ENCODE data around the gene ZDHHC7. TPM values are rescaled to one million over a fixed set of nuclear protein-coding genes. Genes with fewer than 3 reads are reported as not detected.

ZDHHC7 gene
- total RNA-seq, 2 donors from 2014 or later, result 64.6 TPM

DNA sequence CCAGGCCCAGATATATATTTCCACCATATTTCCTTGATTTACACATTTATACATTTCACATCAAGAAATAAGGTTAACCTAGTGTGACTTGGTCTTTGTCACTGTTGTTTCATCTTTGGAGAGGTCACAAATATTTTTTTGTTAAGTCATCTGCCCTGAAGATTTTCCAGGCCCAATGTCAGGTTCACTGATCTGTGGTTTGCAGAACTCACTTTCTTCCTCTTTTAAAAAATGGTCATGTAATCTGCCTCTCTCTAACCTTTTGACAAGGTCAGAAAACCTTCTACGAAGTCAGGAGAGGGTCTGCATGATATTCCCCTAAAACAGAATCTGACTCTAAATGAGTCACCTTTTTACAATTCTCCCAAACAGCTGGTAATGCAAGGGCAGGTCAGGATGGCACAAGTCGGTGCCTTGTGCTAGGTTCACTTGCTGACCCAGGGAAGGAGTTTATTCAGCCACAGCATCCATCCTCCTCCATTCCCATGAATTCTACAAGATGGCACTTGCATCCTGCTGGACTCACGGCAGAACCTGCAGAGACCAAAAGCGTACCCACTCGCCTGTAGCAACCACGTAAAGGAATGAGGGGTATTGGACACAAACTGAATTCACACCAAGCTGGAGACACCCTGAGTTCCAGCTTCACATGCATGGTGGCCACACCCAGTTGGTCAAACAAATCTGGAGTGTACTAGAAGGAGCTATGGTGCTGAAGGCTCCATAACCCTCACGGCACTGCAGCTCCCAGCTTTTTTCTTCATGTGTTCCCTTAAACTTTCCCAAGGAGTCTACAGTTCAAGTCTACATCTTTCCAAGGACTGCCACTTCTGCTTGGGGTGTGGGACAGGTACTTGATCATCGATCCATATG, 14.7 kb upstream of the ZDHHC7 start:
- no peaks in the 10 kb centered on the region for H3K9me3 ChIP-seq
- WGBS, result 85% methylated on average over 8 of the region's 8 CpGs
- peaks cover 22% of the 10 kb centered on the region for H3K4me1 ChIP-seq (replicated peaks)
- no peak for TF ChIP-seq POLR2A (IDR thresholded peaks at IDR 0.05)
- TF ChIP-seq, protein P1, sequence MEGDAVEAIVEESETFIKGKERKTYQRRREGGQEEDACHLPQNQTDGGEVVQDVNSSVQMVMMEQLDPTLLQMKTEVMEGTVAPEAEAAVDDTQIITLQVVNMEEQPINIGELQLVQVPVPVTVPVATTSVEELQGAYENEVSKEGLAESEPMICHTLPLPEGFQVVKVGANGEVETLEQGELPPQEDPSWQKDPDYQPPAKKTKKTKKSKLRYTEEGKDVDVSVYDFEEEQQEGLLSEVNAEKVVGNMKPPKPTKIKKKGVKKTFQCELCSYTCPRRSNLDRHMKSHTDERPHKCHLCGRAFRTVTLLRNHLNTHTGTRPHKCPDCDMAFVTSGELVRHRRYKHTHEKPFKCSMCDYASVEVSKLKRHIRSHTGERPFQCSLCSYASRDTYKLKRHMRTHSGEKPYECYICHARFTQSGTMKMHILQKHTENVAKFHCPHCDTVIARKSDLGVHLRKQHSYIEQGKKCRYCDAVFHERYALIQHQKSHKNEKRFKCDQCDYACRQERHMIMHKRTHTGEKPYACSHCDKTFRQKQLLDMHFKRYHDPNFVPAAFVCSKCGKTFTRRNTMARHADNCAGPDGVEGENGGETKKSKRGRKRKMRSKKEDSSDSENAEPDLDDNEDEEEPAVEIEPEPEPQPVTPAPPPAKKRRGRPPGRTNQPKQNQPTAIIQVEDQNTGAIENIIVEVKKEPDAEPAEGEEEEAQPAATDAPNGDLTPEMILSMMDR (IDR thresholded peaks at IDR 0.05), result no peak
- no peak for TF ChIP-seq POLR2AphosphoS5 (IDR thresholded peaks at IDR 0.05)
- H3K36me3 ChIP-seq, result no peaks in the 10 kb centered on the region
- no peak for DNase-seq (ENCODE audit: low spot score)
- H3K27me3 ChIP-seq (replicated peaks; ENCODE audit: insufficient read depth), result no peaks in the 10 kb centered on the region
- H3K27ac ChIP-seq, result no peak overlapping the region
- H3K4me3 ChIP-seq, result no peak overlapping the region
- intact Hi-C loops (cut with DNase I), result loop anchor here (5.0 kb wide), 1 partner anchor 61 kb away; no protein-coding TSS in a partner anchor

DNA sequence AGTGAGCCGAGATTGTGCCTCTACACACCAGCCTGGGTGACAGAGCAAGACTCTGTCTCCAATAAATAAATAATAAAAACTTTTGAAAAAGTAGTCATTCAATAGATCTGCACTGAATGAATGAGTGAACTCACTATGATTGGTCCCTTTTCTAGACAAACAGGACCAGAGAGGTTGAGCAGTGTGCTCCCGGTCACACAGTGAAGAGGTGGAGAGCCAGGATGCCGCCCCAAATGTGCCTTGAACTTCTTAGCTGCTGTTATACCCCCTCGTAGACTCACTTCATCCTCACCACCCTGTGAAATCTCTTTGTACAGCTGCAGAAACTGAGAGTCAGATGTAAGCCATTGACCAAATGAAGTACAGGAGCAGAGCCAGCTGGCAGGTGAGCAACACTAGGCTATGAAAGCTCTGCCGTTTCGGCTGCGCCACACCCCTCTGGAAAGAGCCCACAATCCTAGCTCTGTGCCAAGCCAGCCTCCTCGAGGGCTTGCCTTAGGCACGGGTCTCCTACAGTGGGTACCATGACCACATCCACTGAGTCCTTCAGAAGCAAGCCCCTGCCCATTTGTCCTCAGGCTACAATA, 8.4 kb upstream of the ZDHHC7 start:
- Histone ChIP-seq H3K36me3 (no peaks in the 10 kb centered on the region), H3K4me3 (no peak overlapping the region), H3K4me1 (replicated peaks) (peaks cover 9% of the 10 kb centered on the region), H3K9me3 (no peaks in the 10 kb centered on the region), H3K27me3 (replicated peaks; ENCODE audit: insufficient read depth) (no peaks in the 10 kb centered on the region), H3K27ac (peak overlapping the region; percentile 1 to 16)
- intact Hi-C loops (cut with DNase I), result no loop called here
- WGBS, result 28% methylated on average over 9 of the region's 9 CpGs
- peak; percentile 50 for TF ChIP-seq POLR2AphosphoS5 (IDR thresholded peaks at IDR 0.05)
- TF ChIP-seq, protein P1 (IDR thresholded peaks at IDR 0.05), result no peak
- TF ChIP-seq POLR2A (IDR thresholded peaks at IDR 0.05), result no peak
- peak; percentile 69 for DNase-seq (ENCODE audit: low spot score)

DNA sequence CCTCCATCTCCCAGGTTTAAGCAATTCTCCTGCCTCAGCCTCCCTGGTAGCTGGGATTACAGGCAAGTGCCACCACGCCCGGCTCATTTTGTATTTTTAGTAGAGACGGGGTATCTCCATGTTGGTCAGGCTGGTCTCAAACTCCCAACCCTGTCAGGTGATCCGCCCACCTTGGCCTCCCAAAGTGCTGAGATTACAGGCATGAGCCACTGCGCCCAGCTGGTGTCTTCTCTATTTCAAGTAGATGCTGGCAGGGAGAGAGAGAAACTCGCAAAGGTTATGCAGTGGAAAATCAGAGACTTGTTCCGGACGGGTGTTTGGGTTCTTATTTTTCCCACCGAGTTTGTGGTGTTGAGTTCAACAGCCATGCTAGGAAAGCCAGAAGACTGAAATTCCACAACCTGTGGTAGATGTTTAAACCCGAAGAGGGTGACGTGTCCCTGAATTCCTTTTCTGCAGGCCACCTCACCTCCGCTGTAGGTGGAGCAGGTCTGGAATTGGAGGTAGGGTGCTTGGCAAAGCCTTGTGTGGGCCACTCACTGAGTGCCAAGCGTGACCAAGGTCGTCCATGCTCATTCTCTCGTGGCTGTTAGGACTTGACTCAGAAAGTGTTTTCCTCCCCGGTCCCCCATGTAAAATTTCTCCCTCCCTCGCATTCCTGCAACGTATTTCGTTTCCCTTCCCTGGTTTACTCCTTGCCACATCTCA, 7.3 kb upstream of the ZDHHC7 start:
- Histone ChIP-seq H3K36me3 (no peaks in the 10 kb centered on the region), H3K4me1 (replicated peaks) (peaks cover 9% of the 10 kb centered on the region), H3K9me3 (no peaks in the 10 kb centered on the region), H3K27ac (no peak overlapping the region), H3K27me3 (replicated peaks; ENCODE audit: insufficient read depth) (no peaks in the 10 kb centered on the region), H3K4me3 (no peak overlapping the region)
- intact Hi-C loops (cut with DNase I), result no loop called here
- DNase-seq (ENCODE audit: low spot score), result no peak
- 78% methylated on average over 19 of the region's 19 CpGs for WGBS
- TF ChIP-seq POLR2A (IDR thresholded peaks at IDR 0.05) (no peak), POLR2AphosphoS5 (IDR thresholded peaks at IDR 0.05) (no peak)
- TF ChIP-seq, protein P1 (IDR thresholded peaks at IDR 0.05), result no peak

DNA sequence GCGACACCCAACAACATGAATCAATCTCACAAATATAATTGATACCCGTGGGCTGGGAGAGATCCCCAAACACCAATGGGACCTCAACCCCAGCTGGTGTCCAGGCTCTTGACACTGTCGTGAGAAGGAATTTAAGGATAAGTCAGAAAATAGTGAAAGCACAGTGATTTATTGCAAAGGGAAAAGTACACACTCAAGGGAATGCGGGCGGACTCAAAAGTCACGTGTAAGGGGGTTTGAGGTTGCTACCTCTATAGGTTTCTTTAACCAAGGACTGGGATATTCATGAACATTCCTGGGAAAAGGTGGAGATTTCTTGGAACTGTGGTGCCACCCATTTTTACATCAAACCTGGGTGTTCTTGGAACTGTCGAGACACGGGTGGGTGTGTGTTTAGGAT, 6.3 kb upstream of the ZDHHC7 start:
- H3K27me3 ChIP-seq (replicated peaks; ENCODE audit: insufficient read depth), result no peaks in the 10 kb centered on the region
- TF ChIP-seq POLR2AphosphoS5 (IDR thresholded peaks at IDR 0.05) (no peak), POLR2A (IDR thresholded peaks at IDR 0.05) (no peak)
- TF ChIP-seq, protein P1 (IDR thresholded peaks at IDR 0.05), result no peak
- WGBS, result 79% methylated on average over 8 of the region's 8 CpGs
- H3K4me3 ChIP-seq, result no peak overlapping the region
- H3K27ac ChIP-seq, result no peak overlapping the region
- H3K36me3 ChIP-seq, result no peaks in the 10 kb centered on the region
- DNase-seq (ENCODE audit: low spot score), result no peak
- no peaks in the 10 kb centered on the region for H3K9me3 ChIP-seq
- H3K4me1 ChIP-seq (replicated peaks), result peaks cover 9% of the 10 kb centered on the region
- intact Hi-C loops (cut with DNase I), result no loop called here
